ENCODE results near the gene GSTA2. TPM values are rescaled to one million over a fixed set of nuclear protein-coding genes. Genes with fewer than 3 reads are reported as not detected.
"Not testable (repeated sequence)": the region's sequence is repeated elsewhere in the genome, so short reads cannot be mapped to it uniquely, and the experiment has no call there.

Gene GSTA2
- polyA plus RNA-seq (ENCODE audit: insufficient read length in 3 of 3) = under 1 TPM; 0.15 to 0.25 (median 0.22) TPM

GRCh38 chr6:52763322-52763916 is at the start of gene GSTA2:
Gene GSTA2 (minus strand): TSS chr6:52763475. CDS start chr6:52757947, 5,528 bp downstream.
- DNase-seq (ENCODE audit: low read depth in 3 of 3, low spot score in 2 of 3) = not testable (repeated sequence)

GRCh38 chr6:52809777-52810176 is 46.5 kb upstream of the GSTA2 start:
- not testable (repeated sequence) for DNase-seq (ENCODE audit: low read depth in 3 of 3, low spot score in 2 of 3)

- DNase-seq (ENCODE audit: low read depth in 3 of 3, low spot score in 2 of 3) = no peak
Measured at GRCh38 chr6:52808660-52809059, 45.4 kb upstream of the GSTA2 start.

- DNase-seq (ENCODE audit: low read depth in 3 of 3, low spot score in 2 of 3) = not testable (repeated sequence)
Measured at GRCh38 chr6:52803668-52804255, 40.5 kb upstream of the GSTA2 start, which contains the start of gene GSTA1. Gene GSTA1 (minus strand): TSS chr6:52803816. CDS start chr6:52799267, 4,549 bp downstream.

- DNase-seq (ENCODE audit: low read depth in 3 of 3, low spot score in 2 of 3) = no peak
Measured at GRCh38 chr6:52802806-52803205, 39.5 kb upstream of the GSTA2 start.

- no peak for DNase-seq (ENCODE audit: low read depth in 3 of 3, low spot score in 2 of 3)
Measured at GRCh38 chr6:52801188-52801841, 38.0 kb upstream of the GSTA2 start.

- DNase-seq (ENCODE audit: low read depth in 3 of 3, low spot score in 2 of 3) = not testable (repeated sequence)
Measured at GRCh38 chr6:52799272-52799671, 36.0 kb upstream of the GSTA2 start.

GRCh38 chr6:52794366-52794765 is 31.1 kb upstream of the GSTA2 start:
- DNase-seq (ENCODE audit: low read depth in 3 of 3, low spot score in 2 of 3) = not testable (repeated sequence)

- DNase-seq (ENCODE audit: low read depth in 3 of 3, low spot score in 2 of 3) = no peak
Measured at GRCh38 chr6:52790861-52791260, 27.6 kb upstream of the GSTA2 start.

- DNase-seq (ENCODE audit: low read depth in 3 of 3, low spot score in 2 of 3) = not testable (repeated sequence)
Measured at GRCh38 chr6:52789658-52790057, 26.4 kb upstream of the GSTA2 start.

- peak in 1 of 3 donors; percentile 17 for DNase-seq (ENCODE audit: low read depth in 3 of 3, low spot score in 2 of 3)
Measured at GRCh38 chr6:52788478-52788877, 25.2 kb upstream of the GSTA2 start.

GRCh38 chr6:52787917-52788316 is 24.6 kb upstream of the GSTA2 start:
- no peak for DNase-seq (ENCODE audit: low read depth in 3 of 3, low spot score in 2 of 3)

- no peak for DNase-seq (ENCODE audit: low read depth in 3 of 3, low spot score in 2 of 3)
Measured at GRCh38 chr6:52786249-52786956, 23.1 kb upstream of the GSTA2 start.

- DNase-seq (ENCODE audit: low read depth in 3 of 3, low spot score in 2 of 3) = not testable (repeated sequence)
Measured at GRCh38 chr6:52782696-52783274, 19.5 kb upstream of the GSTA2 start.

GRCh38 chr6:52782209-52782608 is 18.9 kb upstream of the GSTA2 start:
- DNase-seq (ENCODE audit: low read depth in 3 of 3, low spot score in 2 of 3) = not testable (repeated sequence)

- no peak for DNase-seq (ENCODE audit: low read depth in 3 of 3, low spot score in 2 of 3)
Measured at GRCh38 chr6:52779237-52779636, 16.0 kb upstream of the GSTA2 start.

- not testable (repeated sequence) for DNase-seq (ENCODE audit: low read depth in 3 of 3, low spot score in 2 of 3)
Measured at GRCh38 chr6:52776711-52777351, 13.6 kb upstream of the GSTA2 start.

GRCh38 chr6:52769399-52769798 is 6.1 kb upstream of the GSTA2 start:
- not testable (repeated sequence) for DNase-seq (ENCODE audit: low read depth in 3 of 3, low spot score in 2 of 3)

- DNase-seq (ENCODE audit: low read depth in 3 of 3, low spot score in 2 of 3) = not testable (repeated sequence)
Measured at GRCh38 chr6:52767658-52768057, 4.4 kb upstream of the GSTA2 start.

All from right renal cortex interstitium (tissue), 3 donors.